ENCODE results near the gene ITK. TPM values are rescaled to one million over a fixed set of nuclear protein-coding genes. Genes with fewer than 3 reads are reported as not detected.

ITK gene
- polyA plus RNA-seq, 2 of the 4 experiments (the other 2 are of a cell fraction), result not detected

- H3K4me1 ChIP-seq, result peaks cover 5% of the 10 kb centered on the region; the same call in 1 of the 3 replicates
- DNase-seq (ENCODE audit: low read depth in 1 of 2, low spot score in 1 of 2), result no peak
- no peak overlapping the region for H3K4me2 ChIP-seq
- FAIRE-seq, result no peak
- no peak for TF ChIP-seq MAZ (IDR thresholded peaks at IDR 0.05; ENCODE audit: borderline replicate concordance, low read depth, low read length)
- CTCF ChIA-PET, result no interaction called here
- H3K27ac ChIP-seq, result no peak overlapping the region
- ATAC-seq, result no peak
- no peaks in the 10 kb centered on the region for H3K9me3 ChIP-seq
- H3K4me3 ChIP-seq, result no peak overlapping the region
- POLR2A ChIA-PET, result no interaction called here
These were observed 50.0 kb downstream of the ITK start for GRCh38 chr5:157230610-157231009.

GRCh38 chr5:157232706-157233105, 52.1 kb downstream of the ITK start:
- Histone ChIP-seq H3K4me1 (peaks cover 5% of the 10 kb centered on the region; the same call in 1 of the 3 replicates), H3K4me2 (no peak overlapping the region), H3K4me3 (no peak overlapping the region), H3K9me3 (no peaks in the 10 kb centered on the region), H3K27ac (no peak overlapping the region)
- POLR2A ChIA-PET, result no interaction called here
- TF ChIP-seq FOXS1 (CRISPR knock-in tag; IDR thresholded peaks at IDR 0.05) (no peak), SREBF2 (IDR thresholded peaks at IDR 0.05) (no peak), CEBPB (IDR thresholded peaks at IDR 0.05) (no peak), HES2 (IDR thresholded peaks at IDR 0.05) (no peak), MYC (IDR thresholded peaks at IDR 0.05; ENCODE audit: borderline replicate concordance, low read length) (no peak), RNF2 (IDR thresholded peaks at IDR 0.05; ENCODE audit: borderline replicate concordance, low read depth) (no peak), ZNF302 (CRISPR knock-in tag; IDR thresholded peaks at IDR 0.05) (no peak), ZC3H11A (IDR thresholded peaks at IDR 0.05) (no peak)
- 62% methylated on average over 6 of the region's 6 CpGs for WGBS (ENCODE audit: missing lambda C conversion rate)
- FAIRE-seq (no peak), ATAC-seq (no peak; a peak in 1 of 6 replicates), DNase-seq (ENCODE audit: low read depth in 1 of 2, low spot score in 1 of 2) (no peak)
- CTCF ChIA-PET, result interaction anchor here (1.2 to 1.9 kb wide), 2 partner anchors 17 to 22 kb away, joined by 3 to 5 read pairs; no protein-coding TSS in a partner anchor

GRCh38 chr5:157233515-157233914, 52.9 kb downstream of the ITK start:
- FAIRE-seq, result no peak
- H3K4me1 ChIP-seq, result peaks cover 5% of the 10 kb centered on the region; the same call in 1 of the 3 replicates
- ATAC-seq, result no peak
- ChIA-PET POLR2A (no interaction called here), CTCF (interaction anchor here (1.9 kb wide), 1 partner anchor 21 kb away, joined by 5 read pairs; no protein-coding TSS in a partner anchor)
- no peak for DNase-seq (ENCODE audit: low read depth in 1 of 2, low spot score in 1 of 2)
- H3K27ac ChIP-seq, result no peak overlapping the region
- TF ChIP-seq JUNB (IDR thresholded peaks at IDR 0.05), result no peak
- TF ChIP-seq ZFP36 (IDR thresholded peaks at IDR 0.05; ENCODE audit: borderline replicate concordance, partially characterized antibody), result no peak
- TF ChIP-seq HMGXB4 (CRISPR knock-in tag; IDR thresholded peaks at IDR 0.05; ENCODE audit: borderline replicate concordance), result no peak
- TF ChIP-seq EHMT2 (IDR thresholded peaks at IDR 0.05; ENCODE audit: low read depth), result no peak
- no peak for TF ChIP-seq E2F6 (IDR thresholded peaks at IDR 0.05; ENCODE audit: borderline replicate concordance, low read depth)
- no peak for TF ChIP-seq SREBF2 (IDR thresholded peaks at IDR 0.05)
- TF ChIP-seq TP53 (CRISPR knock-in tag; IDR thresholded peaks at IDR 0.05), result no peak
- TF ChIP-seq RCOR1 (IDR thresholded peaks at IDR 0.05; ENCODE audit: low read depth, low read length), result no peak
- TF ChIP-seq KDM5A (IDR thresholded peaks at IDR 0.05), result no peak
- TF ChIP-seq PHF8 (IDR thresholded peaks at IDR 0.05; ENCODE audit: borderline replicate concordance, low read depth), result no peak
- no peak for TF ChIP-seq FOSL2 (IDR thresholded peaks at IDR 0.05)
- TF ChIP-seq FOSL2 (CRISPR knock-in tag; IDR thresholded peaks at IDR 0.05), result no peak
- TF ChIP-seq ZNF302 (CRISPR knock-in tag; IDR thresholded peaks at IDR 0.05), result no peak
- TF ChIP-seq RAD21 (conservative IDR thresholded peaks at IDR 0.05 in 1 of 2, IDR thresholded peaks at IDR 0.05 in 1 of 2), result no peak
- no peak for TF ChIP-seq BHLHE40 (IDR thresholded peaks at IDR 0.05; ENCODE audit: low read depth, low read length)
- TF ChIP-seq MYC (IDR thresholded peaks at IDR 0.05; ENCODE audit: borderline replicate concordance, low read length), result no peak
- TF ChIP-seq NFE2L2 (conservative IDR thresholded peaks at IDR 0.05; ENCODE audit: low read length), result no peak
- no peak for TF ChIP-seq RFX5 (IDR thresholded peaks at IDR 0.05)
- H3K4me2 ChIP-seq, result no peak overlapping the region
- 98% methylated on average over 3 of the region's 3 CpGs for WGBS (ENCODE audit: missing lambda C conversion rate)
- no peak overlapping the region for H3K4me3 ChIP-seq
- no peaks in the 10 kb centered on the region for H3K9me3 ChIP-seq

All from A549 (cell line).